GM08714 (cell line): ENCODE measurements around the gene NYNRIN.

ENCODE experiments used
- H3K4me3 ChIP-seq: fragments of 200-500 bp; sonication (Bioruptor generic); 2 replicates; pipeline ENCODE4 v1.5.1; 2014; ENCODE audit warnings: mild to moderate bottlenecking, low read length, inconsistent platforms
- ZNF274 ChIP-seq: IDR thresholded peaks from 2 replicates; pipeline ENCODE4 v1.6.1; 2012; ENCODE audit warnings: mild to moderate bottlenecking, low read depth, low read length

NYNRIN gene

GRCh38 chr14:24409956-24410355, 11.2 kb downstream of the NYNRIN start:
- no peak for TF ChIP-seq ZNF274
- H3K4me3 ChIP-seq: no peak overlapping the region

- no peak overlapping the region for H3K4me3 ChIP-seq
- TF ChIP-seq ZNF274: no peak
These were observed 12.9 kb downstream of the NYNRIN start for GRCh38 chr14:24411443-24412389.

DNA sequence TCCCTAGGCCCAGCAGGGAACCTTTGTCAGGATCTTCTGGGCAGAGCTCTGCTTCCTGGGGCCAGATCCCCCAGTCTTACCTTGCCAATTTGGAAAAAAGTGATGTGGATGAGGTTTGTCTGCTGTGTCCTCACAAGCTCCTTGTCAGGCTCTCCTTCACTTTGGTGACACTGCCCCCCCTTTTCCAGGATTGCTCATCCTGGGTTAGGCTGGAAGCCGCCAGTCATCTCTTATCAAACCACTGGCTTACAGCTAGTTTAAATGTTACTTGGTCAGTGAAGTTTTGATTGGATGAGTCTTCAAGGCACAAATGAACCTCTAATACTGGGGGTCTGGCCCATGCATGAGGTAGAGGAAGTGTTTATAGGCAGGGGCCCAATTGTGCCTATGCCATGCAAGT, 15.3 kb downstream of the NYNRIN start:
- no peak for TF ChIP-seq ZNF274
- H3K4me3 ChIP-seq: no peak overlapping the region

GRCh38 chr14:24414732-24415420, 16.1 kb downstream of the NYNRIN start:
- no peak overlapping the region for H3K4me3 ChIP-seq
- TF ChIP-seq ZNF274: no peak

GRCh38 chr14:24415421-24416253, 16.8 kb downstream of the NYNRIN start:
- no peak for TF ChIP-seq ZNF274
- no peak overlapping the region for H3K4me3 ChIP-seq

GRCh38 chr14:24416254-24416931, 17.6 kb downstream of the NYNRIN start:
- no peak overlapping the region for H3K4me3 ChIP-seq
- TF ChIP-seq ZNF274: no peak

DNA sequence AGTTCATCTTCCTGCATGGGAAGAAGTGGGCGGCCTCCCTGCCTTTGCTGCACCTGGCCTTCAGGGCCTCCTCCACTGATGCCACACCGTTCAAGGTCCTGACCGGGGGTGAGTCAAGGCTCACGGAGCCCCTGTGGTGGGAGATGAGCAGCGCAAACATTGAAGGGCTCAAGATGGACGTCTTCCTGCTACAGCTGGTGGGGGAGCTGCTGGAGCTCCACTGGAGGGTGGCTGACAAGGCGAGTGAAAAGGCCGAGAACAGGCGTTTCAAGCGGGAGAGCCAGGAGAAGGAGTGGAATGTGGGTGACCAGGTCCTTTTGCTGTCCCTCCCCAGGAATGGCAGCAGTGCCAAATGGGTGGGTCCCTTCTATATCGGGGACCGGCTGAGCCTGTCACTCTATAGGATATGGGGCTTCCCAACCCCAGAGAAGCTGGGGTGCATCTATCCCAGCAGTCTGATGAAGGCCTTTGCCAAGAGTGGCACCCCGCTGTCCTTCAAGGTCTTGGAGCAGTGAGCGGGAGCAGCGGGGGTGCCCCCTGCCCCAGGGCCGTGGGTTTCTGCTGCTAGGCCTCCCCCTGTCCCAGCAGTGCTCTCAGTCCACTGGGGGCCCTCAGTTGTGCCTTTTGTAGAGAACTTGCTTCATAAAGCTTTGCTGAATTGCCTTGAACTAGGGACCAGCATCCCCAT, 18.3 kb downstream of the NYNRIN start:
- no peak for TF ChIP-seq ZNF274
- H3K4me3 ChIP-seq: no peak overlapping the region

DNA sequence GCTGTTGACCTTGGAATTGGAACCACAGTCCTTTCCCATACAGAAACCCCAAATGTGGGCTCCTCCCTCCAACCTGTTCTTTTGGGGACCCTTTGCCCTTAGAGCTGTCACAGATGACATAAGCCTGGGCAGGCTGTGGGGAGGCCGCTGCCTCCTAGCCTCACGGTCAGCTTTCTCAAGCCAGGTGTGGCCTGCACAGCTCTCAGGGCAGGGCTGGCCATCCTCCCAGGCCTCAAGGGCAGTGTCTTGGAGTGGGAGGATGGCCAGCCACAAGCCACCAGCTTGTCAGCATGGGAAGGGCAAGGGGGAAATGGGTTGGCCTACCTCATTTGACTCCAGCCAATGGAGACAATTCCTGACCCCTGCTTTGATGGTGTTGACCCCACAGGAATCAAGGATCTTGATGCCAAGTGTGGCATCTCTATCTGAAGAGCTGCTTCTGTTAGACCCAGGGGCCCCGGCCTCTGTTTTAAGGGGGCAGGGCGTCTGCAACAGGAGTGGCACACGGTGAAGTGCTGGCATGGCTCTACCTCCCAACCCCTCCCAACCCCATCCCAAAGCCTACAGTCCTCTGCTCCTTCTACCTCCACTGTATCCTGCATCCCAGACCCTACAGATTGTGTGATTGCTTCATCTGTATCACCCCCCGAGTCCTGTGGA, 19.2 kb downstream of the NYNRIN start:
- no peak for TF ChIP-seq ZNF274
- H3K4me3 ChIP-seq: no peak overlapping the region

DNA sequence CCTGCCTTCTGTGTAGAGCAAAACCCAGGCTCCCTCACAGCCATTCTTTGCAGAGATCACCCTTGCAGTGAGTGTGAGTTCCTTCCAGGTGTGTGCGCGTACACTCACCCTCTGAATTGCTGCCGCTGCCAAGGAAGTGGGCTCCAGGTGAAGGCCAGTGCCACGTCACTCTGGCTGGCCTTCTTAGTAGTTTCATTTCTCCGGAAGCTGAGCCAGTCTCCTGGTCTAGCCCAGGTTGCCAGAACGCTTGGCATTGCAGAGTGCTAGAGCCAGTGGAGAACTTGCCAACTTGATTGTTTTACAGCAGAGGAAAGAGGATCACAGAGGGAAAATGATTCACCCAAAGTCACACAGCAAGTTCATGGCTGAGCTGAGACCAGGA, 19.7 kb downstream of the NYNRIN start:
- TF ChIP-seq ZNF274: no peak
- no peak overlapping the region for H3K4me3 ChIP-seq

GRCh38 chr14:24422261-24422660, 23.5 kb downstream of the NYNRIN start:
- no peak overlapping the region for H3K4me3 ChIP-seq
- TF ChIP-seq ZNF274: no peak

- H3K4me3 ChIP-seq: no peak overlapping the region
- TF ChIP-seq ZNF274: no peak
These were observed 24.1 kb downstream of the NYNRIN start for GRCh38 chr14:24422694-24423601.

GRCh38 chr14:24425704-24426103, 26.9 kb downstream of the NYNRIN start:
- no peak for TF ChIP-seq ZNF274
- no peak overlapping the region for H3K4me3 ChIP-seq
